Suppressor macrophage treated with lipopolysaccharide for 4 hours (primary cell): ENCODE results near the gene AATK.

ENCODE experiments used
- DNase-seq: peaks from one replicate; pipeline ENCODE4 v3.0.0-alpha.2; 2020

AATK gene

GRCh38 chr17:81194941-81195901 lies 29.2 kb upstream of the AATK start:
- DNase-seq, result no peak

GRCh38 chr17:81194225-81194760 lies 28.3 kb upstream of the AATK start:
- DNase-seq, result no peak

GRCh38 chr17:81193470-81194224 lies 27.6 kb upstream of the AATK start:
- no peak for DNase-seq

- no peak for DNase-seq
These were observed 27.0 kb upstream of the AATK start for GRCh38 chr17:81193051-81193410.

GRCh38 chr17:81192386-81193050 lies 26.5 kb upstream of the AATK start:
- DNase-seq, result no peak

- no peak for DNase-seq
These were observed 25.6 kb upstream of the AATK start for GRCh38 chr17:81191646-81192045.

GRCh38 chr17:81191116-81191515 lies 25.1 kb upstream of the AATK start:
- DNase-seq, result no peak

- no peak for DNase-seq
These were observed 24.6 kb upstream of the AATK start for GRCh38 chr17:81190591-81190990.

GRCh38 chr17:81189670-81190530 lies 23.9 kb upstream of the AATK start:
- DNase-seq, result no peak

GRCh38 chr17:81189016-81189415 lies 23.0 kb upstream of the AATK start:
- no peak for DNase-seq

GRCh38 chr17:81188491-81188840 lies 22.4 kb upstream of the AATK start:
- no peak for DNase-seq

- no peak for DNase-seq
These were observed 21.8 kb upstream of the AATK start for GRCh38 chr17:81187586-81188490.

GRCh38 chr17:81187120-81187519 lies 21.1 kb upstream of the AATK start:
- no peak for DNase-seq

GRCh38 chr17:81186203-81186602 lies 20.2 kb upstream of the AATK start:
- no peak for DNase-seq

- DNase-seq, result no peak
These were observed 18.5 kb upstream of the AATK start for GRCh38 chr17:81184555-81184954.

GRCh38 chr17:81183807-81184206 lies 17.8 kb upstream of the AATK start:
- DNase-seq, result no peak

- DNase-seq, result no peak
These were observed 17.3 kb upstream of the AATK start for GRCh38 chr17:81183316-81183715.

GRCh38 chr17:81182596-81182995 lies 16.6 kb upstream of the AATK start:
- no peak for DNase-seq

GRCh38 chr17:81181811-81182185 lies 15.8 kb upstream of the AATK start:
- DNase-seq, result no peak

GRCh38 chr17:81180836-81181810 lies 15.1 kb upstream of the AATK start:
- no peak for DNase-seq
